G401.6 (cell line): ENCODE measurements around the gene ME3.
"Not testable (repeated sequence)": the region's sequence is repeated elsewhere in the genome, so short reads cannot be mapped to it uniquely, and the experiment has no call there.

Source experiments
- FAIRE-seq: peaks from 2 replicates; lab custom pipeline; 2012; peaks lifted over from hg19 to GRCh38; lab: Jason Lieb, UNC

Gene ME3

GRCh38 chr11:86423488-86423887 lies 248.9 kb downstream of the ME3 start:
- not testable (repeated sequence) for FAIRE-seq

DNA sequence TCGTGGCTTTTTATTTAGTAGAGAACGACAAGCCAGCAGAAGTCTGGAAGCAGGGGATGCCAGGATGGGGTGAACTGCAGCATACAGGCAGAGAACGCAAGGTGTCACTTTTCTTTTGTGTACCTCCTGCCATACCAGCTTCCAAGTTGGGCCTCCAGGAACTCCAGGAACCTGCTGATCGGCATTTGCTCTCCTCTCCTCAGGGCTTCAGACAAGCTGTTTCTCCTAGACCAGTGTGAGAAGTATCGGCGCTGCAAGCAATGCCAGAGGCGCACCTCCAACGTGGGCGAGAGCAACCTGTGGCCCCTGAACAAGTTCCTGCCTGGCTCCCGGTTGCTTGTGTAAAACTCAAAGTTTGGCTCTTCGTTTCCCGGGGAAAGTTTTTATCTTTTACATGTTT lies 250.0 kb downstream of the ME3 start:
- no peak for FAIRE-seq

GRCh38 chr11:86421946-86422345 lies 250.5 kb downstream of the ME3 start:
- FAIRE-seq = no peak

DNA sequence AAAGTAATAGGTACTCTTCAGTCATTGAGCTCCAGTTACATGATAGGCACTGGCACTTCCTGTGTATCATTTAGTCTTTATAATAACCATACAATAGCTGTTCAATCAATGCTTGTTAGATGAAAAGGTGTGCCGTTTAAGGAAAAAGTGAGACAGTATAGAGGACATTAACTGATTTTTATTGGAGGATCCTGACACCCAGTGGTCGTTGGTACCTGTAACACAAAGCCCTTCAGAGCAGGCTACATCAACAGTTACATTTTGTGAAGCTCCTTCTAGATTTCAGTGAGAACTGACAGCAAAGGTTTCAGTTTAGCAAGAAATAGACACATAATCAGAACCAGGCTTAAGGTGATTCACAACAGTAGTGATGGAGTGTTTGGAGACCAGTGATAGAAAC lies 253.5 kb downstream of the ME3 start:
- no peak for FAIRE-seq

DNA sequence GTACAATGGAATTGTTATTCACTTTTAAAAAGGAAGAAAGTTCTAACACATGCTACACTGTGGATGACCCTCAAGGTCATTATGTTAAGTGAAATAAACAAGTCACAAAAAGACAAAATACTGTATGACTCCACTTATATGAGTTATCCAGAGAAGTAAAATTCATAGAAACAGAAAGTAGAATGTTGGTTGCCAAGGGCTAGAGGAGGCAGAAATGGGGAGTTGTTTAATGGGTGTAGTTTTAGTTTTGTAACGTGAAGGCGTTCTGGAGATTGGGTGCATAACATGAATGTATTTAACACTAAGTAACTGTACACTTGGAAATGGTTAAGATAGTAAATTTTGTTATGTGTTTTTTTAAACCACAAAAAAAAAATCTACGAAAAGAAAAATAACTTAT lies 253.9 kb downstream of the ME3 start:
- FAIRE-seq = no peak

- no peak for FAIRE-seq
Measured at GRCh38 chr11:86418106-86418505, 254.3 kb downstream of the ME3 start.

GRCh38 chr11:86416951-86417350 lies 255.5 kb downstream of the ME3 start:
- not testable (repeated sequence) for FAIRE-seq

DNA sequence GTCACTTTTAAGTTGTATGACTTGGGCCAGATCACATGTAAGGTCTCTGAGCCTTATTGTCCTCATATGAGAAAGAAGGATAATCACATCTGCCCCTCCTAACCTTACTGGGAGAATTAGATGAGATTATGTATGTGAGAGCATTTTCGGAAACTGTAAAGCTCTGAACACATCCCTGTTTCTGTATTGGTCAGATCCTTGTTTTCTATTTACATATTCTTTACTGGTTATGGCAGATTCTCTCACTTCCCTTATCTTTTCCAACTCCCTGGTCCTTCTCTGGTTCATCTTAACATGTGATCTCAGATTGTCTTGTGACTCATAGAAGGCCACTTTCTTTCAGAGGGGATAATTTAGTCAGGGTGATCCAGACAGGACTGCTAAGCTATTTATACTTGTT lies 255.9 kb downstream of the ME3 start:
- no peak for FAIRE-seq

DNA sequence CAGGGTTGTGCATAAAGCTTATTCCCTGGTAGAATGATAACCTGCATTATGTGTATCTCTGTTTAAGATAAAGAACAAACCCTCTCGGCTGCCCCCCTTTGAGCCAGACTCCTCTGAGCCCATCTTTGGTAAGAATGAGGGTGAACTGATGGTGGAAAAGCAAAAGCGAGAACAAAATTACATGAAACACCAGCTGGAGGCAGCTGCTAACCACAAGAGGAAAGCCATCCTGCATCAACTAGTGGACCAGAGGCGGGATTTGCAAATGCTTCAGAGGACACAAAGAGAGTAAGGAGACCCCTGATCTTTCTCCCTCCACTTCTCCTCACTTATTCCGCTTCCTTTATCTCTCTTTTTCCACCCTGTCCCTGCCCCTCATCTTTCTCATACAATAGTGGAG lies 257.4 kb downstream of the ME3 start:
- FAIRE-seq = no peak

- FAIRE-seq = no peak
Measured at GRCh38 chr11:86414032-86414431, 258.4 kb downstream of the ME3 start.

GRCh38 chr11:86408845-86409244 lies 263.6 kb downstream of the ME3 start:
- FAIRE-seq = no peak

DNA sequence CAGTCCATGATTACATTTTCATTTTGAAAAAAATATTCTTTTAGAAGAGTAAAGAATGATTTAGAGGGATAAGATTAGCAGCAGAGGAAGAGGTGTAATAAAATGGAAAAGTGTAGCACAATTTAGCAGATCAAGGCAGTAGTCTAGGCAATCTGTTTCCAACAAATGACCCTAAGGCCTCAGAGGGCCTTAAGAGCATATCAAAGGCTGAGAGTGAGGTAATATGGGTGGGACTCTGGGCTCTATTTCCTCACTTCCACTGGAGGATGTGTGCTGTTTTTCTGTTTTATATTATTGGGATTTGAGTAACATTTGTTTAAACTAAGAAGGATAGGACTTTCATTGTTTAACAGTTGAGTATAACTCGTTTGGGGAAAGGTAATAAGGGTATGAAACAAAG lies 269.0 kb downstream of the ME3 start:
- FAIRE-seq = no peak

DNA sequence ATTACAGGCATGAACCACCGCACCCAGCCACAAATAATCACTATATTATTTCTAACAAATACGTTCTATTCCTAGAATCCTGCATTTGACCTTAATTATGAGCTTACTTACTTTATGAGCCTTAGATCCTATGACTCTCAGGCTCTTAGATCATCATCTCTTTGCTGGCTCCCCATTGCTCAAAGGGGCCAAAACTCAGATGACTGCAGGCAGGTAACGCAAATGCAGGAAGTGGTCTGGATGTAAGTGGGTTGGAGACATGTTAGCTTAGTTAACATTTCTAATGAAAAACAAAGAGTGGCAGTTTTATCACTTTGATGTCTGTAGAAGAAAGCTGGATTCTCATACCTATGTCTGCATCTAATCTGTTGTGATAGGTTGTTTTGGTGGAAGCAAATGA lies 274.3 kb downstream of the ME3 start:
- FAIRE-seq = no peak

- no peak for FAIRE-seq
Measured at GRCh38 chr11:86397351-86397750, 275.1 kb downstream of the ME3 start.

DNA sequence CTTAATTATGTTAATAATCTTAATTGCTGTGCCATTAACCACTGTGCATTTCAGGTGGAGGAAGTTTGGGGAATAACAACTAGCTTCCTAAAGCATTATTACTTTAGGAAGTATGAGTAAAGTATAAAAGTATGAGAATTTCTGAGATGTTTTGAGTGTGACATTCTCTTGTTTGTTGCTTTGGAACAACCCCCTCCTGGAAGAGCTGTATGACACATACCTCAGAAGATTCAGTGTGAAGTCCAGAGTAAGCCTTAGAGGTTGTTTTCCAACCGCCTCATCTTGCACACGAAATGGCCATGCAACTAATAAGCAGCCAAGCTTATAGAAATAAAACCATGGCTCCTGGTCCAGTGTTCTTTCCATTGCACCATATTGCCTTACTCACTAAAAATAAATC lies 276.0 kb downstream of the ME3 start:
- no peak for FAIRE-seq

GRCh38 chr11:86395061-86395551 lies 277.3 kb downstream of the ME3 start:
- FAIRE-seq = no peak
